ENCODE measurements around the gene C1orf74. TPM values are rescaled to one million over a fixed set of nuclear protein-coding genes. Genes with fewer than 3 reads are reported as not detected.

C1orf74 gene
- total and polyA plus RNA-seq, 4 donors = 0.82 to 1.8 (median 1.1) TPM

DNA sequence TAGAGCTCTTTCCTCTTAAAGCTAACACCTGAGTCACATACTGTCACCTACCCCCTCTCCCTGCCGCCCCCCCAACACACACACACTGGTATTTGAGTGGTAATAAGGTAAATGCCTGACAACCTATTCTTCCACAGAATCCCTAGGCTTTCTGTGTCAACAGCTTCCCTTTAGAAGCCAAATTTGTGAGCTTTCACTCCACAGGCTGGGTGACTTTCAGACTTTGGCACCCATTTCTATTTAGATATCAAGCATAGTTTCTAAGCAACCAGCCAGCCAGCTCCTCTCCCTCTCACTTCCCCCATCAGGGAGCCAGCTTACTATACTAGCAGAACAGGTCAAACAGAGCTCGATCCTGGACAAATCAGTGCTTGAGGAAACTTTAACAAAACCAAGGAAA, 3.2 kb upstream of the C1orf74 start (continued):
- TF ChIP-seq EGR1 (IDR thresholded peaks at IDR 0.05; ENCODE audit: low read depth in 2 of 2) (peak in 1 of 2 donors; percentile 16), RXRA (IDR thresholded peaks at IDR 0.05) (peak; percentile 60 to 77), GABPA (IDR thresholded peaks at IDR 0.05 in 1 of 2, conservative IDR thresholded peaks at IDR 0.05 in 1 of 2) (peak in 1 of 2 donors; percentile 49)
- TF ChIP-seq, protein P1, sequence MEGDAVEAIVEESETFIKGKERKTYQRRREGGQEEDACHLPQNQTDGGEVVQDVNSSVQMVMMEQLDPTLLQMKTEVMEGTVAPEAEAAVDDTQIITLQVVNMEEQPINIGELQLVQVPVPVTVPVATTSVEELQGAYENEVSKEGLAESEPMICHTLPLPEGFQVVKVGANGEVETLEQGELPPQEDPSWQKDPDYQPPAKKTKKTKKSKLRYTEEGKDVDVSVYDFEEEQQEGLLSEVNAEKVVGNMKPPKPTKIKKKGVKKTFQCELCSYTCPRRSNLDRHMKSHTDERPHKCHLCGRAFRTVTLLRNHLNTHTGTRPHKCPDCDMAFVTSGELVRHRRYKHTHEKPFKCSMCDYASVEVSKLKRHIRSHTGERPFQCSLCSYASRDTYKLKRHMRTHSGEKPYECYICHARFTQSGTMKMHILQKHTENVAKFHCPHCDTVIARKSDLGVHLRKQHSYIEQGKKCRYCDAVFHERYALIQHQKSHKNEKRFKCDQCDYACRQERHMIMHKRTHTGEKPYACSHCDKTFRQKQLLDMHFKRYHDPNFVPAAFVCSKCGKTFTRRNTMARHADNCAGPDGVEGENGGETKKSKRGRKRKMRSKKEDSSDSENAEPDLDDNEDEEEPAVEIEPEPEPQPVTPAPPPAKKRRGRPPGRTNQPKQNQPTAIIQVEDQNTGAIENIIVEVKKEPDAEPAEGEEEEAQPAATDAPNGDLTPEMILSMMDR (IDR thresholded peaks at IDR 0.05; ENCODE audit: low read depth, low read length, missing input control) = no peak

DNA sequence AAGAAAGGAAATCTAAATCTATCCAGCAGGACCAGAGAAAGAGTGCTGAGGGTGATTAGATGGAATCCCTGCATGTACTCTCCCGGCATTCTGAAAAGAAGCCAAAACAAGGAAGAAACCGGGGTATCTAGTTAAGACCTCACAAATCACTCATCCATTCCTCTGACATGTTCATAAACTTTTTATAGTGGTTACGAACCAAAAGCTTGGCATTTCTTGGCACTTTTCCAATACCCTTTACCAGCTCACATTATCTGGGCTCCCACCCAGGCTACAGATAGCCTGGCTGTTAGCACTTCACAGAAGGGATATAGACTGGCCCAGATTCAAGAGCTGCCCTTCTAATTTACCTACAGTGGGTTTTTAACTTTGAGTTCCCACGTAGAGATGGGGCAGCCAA, 1.8 kb upstream of the C1orf74 start:
- TF ChIP-seq, protein P2, sequence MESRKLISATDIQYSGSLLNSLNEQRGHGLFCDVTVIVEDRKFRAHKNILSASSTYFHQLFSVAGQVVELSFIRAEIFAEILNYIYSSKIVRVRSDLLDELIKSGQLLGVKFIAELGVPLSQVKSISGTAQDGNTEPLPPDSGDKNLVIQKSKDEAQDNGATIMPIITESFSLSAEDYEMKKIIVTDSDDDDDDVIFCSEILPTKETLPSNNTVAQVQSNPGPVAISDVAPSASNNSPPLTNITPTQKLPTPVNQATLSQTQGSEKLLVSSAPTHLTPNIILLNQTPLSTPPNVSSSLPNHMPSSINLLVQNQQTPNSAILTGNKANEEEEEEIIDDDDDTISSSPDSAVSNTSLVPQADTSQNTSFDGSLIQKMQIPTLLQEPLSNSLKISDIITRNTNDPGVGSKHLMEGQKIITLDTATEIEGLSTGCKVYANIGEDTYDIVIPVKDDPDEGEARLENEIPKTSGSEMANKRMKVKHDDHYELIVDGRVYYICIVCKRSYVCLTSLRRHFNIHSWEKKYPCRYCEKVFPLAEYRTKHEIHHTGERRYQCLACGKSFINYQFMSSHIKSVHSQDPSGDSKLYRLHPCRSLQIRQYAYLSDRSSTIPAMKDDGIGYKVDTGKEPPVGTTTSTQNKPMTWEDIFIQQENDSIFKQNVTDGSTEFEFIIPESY (IDR thresholded peaks at IDR 0.05) = no peak
- TF ChIP-seq, protein P3, sequence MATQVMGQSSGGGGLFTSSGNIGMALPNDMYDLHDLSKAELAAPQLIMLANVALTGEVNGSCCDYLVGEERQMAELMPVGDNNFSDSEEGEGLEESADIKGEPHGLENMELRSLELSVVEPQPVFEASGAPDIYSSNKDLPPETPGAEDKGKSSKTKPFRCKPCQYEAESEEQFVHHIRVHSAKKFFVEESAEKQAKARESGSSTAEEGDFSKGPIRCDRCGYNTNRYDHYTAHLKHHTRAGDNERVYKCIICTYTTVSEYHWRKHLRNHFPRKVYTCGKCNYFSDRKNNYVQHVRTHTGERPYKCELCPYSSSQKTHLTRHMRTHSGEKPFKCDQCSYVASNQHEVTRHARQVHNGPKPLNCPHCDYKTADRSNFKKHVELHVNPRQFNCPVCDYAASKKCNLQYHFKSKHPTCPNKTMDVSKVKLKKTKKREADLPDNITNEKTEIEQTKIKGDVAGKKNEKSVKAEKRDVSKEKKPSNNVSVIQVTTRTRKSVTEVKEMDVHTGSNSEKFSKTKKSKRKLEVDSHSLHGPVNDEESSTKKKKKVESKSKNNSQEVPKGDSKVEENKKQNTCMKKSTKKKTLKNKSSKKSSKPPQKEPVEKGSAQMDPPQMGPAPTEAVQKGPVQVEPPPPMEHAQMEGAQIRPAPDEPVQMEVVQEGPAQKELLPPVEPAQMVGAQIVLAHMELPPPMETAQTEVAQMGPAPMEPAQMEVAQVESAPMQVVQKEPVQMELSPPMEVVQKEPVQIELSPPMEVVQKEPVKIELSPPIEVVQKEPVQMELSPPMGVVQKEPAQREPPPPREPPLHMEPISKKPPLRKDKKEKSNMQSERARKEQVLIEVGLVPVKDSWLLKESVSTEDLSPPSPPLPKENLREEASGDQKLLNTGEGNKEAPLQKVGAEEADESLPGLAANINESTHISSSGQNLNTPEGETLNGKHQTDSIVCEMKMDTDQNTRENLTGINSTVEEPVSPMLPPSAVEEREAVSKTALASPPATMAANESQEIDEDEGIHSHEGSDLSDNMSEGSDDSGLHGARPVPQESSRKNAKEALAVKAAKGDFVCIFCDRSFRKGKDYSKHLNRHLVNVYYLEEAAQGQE (IDR thresholded peaks at IDR 0.05) = no peak
- TF ChIP-seq HNF4G (IDR thresholded peaks at IDR 0.05) (no peak), RAD21 (IDR thresholded peaks at IDR 0.05) (no peak)
- TF ChIP-seq, protein P1 (IDR thresholded peaks at IDR 0.05; ENCODE audit: low read depth, low read length, missing input control) = no peak
- TF ChIP-seq, protein P4, sequence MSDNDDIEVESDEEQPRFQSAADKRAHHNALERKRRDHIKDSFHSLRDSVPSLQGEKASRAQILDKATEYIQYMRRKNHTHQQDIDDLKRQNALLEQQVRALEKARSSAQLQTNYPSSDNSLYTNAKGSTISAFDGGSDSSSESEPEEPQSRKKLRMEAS (IDR thresholded peaks at IDR 0.05) = no peak
- Histone ChIP-seq H3K27me3 (ENCODE audit: control insufficient read depth in 4 of 4, insufficient read depth in 4 of 4, low read length in 3 of 4) (no peaks in the 10 kb centered on the region), H3K9me3 (ENCODE audit: control insufficient read depth in 4 of 4, low read length in 3 of 4) (no peaks in the 10 kb centered on the region), H3K27ac (ENCODE audit: low read depth in 1 of 2, low read length in 2 of 2) (peak overlapping the region in 1 of 2 donors; percentile 70), H3K4me1 (ENCODE audit: control insufficient read depth in 4 of 4, insufficient read depth in 4 of 4, low read length in 3 of 4) (peaks cover 10 to 69% (median 46%) of the 10 kb centered on the region in 4 donors), H3K4me3 (ENCODE audit: low read depth in 1 of 3, low read length in 3 of 3) (no peak overlapping the region), H3K9ac (ENCODE audit: low read depth in 1 of 2, low read length in 2 of 2) (no peak overlapping the region), H3K36me3 (ENCODE audit: control insufficient read depth in 4 of 4, insufficient read depth in 3 of 4, low read depth in 1 of 4, low read length in 3 of 4) (peaks cover 0 to 18% (median 5%) of the 10 kb centered on the region in 4 donors)
- WGBS = 65% methylated on average over 4 of the region's 4 CpGs
- DNase-seq (ENCODE audit: low spot score) = no peak
